ENCODE results near the gene SORBS1.
A peak's percentile ranks its signal among the peaks of the same experiment; 100 is the strongest.

SORBS1 gene

DNA sequence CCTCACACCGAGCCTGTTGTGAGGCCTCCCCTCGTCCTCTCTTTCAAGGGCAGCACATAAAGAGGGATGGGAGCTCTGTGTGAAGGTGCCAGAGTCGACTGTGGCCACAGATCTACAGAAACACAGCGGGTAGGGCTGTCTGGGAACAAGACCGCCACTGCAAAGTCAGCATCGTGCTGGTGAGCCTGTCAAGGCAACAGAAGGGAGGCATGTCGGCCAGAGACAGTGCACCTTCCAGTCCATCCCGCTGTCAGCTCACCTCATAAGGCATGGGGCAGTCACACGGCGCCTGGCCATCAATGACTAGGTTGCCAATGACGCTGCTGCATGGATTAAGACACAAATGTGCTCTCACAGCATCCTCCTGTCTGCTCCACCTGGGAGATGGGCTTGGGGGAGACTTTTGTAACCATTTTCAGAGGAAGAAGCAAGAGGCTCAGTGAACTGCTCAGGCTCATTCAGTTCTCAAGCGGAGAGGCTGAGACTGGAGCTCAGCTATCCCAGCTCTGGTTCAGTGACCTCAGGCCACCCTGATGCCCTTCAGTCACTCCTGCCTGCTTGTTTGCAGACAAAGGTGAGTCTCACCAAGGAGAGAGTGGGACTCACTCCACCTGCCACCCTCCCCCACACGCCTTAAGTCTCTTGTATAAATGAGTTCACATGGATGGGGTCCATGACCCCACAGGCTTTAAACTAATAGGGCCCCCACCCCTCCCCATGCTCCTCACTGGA is 125.5 kb downstream of the SORBS1 start:
- DNase-seq (ENCODE audit: low spot score), result no peak

- no peak for DNase-seq (ENCODE audit: low spot score)
These were observed 126.6 kb downstream of the SORBS1 start for GRCh38 chr10:95434583-95434982.

DNA sequence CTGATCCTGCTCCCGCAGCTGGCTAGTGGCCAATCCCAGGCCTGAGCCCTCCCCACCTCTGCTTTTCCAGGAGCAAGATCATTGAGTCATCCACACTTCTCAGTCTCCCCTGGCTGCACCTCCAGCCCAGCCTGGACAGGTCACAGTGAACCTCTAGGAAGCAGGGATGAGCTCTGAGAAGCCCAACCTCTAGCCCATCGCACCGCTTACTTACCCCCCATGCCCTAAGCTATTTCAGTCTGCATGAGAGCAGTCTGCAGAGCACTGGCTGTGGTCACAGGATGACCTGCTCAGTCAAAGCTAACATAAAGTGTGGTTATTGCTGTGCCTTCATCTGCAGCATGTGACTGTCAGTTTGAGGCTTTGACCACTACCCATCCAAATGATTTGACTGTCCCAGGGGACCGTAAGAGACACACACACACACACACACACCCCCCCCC is 129.2 kb downstream of the SORBS1 start:
- DNase-seq (ENCODE audit: low spot score), result no peak

DNA sequence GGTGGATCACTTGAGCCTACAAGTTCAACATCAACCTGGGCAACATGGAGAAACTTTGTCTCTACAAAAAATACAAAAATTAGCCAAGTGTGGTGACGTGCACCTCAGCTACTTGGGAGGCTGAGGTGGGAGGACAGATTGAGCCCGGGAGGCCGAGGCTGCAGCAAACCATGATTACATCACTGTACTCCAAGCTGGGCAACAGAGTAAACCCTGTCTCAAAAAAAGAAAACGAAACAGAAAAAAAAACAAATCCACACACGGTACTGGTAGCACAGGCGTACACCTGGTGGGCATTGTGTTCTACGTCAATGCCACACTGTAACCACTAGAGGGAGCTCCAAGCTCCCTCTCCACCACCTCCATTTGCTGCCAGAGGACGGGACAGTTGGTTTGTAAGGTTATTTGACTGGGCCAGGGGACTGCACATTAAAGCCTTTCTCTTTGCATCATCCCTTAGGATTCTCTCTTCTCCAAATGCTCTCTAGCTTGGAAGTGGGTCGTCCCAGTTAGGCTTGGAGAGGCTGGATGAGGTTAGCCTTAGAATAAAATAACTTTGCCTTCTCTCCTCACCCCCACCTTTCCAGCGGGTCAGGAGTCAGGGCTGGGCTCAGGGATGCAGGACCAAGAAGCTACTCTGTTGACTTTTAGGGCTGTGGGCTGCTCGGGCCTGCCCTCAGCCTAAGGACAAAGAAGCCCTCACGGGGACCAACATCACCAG is 130.8 kb downstream of the SORBS1 start:
- peak; percentile 49 for DNase-seq (ENCODE audit: low spot score)

GRCh38 chr10:95429639-95430038 is 131.5 kb downstream of the SORBS1 start:
- no peak for DNase-seq (ENCODE audit: low spot score)

DNA sequence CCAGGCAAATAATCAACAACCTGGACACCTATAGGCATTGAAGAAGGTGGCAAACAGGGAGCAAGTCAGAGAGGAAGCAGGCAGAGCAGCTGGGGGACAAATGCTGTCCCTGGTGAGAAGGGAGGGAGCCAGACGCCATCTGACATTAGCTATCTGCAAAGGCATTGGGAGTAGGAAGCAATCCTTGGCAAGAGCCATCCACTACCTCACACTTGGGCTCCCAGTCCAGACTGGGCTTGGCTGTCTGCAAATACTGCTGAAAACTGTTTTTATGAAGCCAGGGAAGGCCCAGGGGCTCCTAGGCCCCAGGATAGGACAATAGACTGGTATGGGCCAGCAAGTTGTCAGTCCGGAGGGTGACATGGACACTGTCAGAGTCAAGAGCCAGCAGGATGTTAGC is 132.5 kb downstream of the SORBS1 start:
- DNase-seq (ENCODE audit: low spot score), result no peak

GRCh38 chr10:95426482-95426881 is 134.7 kb downstream of the SORBS1 start:
- DNase-seq (ENCODE audit: low spot score), result no peak

GRCh38 chr10:95425592-95426465 is 135.3 kb downstream of the SORBS1 start:
- DNase-seq (ENCODE audit: low spot score), result no peak

DNA sequence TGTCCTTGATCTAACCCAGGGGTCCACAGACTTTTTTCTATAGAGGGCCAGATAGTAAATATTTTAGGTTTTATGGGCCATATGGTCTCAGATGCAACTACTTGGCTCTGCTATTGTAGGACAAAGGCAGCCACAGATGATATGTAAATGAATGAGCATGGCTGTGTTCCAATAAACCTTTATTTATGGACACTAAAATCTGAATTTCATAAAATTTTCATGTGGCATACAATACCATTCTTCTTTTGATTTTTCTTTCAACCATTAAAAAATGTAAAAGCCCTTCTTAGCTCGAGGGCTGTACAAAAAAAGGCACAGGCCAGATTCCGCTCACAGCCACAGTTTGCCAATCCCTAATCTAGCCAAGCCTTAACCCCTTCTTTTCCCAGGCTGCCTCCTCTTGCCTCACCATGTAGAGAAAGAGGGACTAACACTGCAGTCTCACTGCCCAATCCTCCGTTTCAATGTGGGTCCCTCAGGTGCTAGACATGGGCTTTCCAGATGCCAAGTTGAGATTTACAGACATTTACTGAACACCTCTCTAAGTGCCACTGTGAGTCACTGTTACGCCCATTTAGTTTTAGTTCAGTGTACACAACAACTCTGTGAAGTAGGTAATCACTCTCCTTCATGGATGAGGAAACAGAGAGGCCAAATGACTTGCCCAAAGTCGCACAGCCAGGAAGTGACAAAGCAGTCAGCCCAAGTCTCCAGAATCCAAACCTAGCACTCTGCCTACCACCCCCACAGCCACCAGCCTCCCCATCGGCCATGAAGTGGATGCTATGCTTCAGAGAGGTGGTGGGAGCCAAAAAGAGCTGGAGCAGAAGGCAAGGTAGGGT is 137.8 kb downstream of the SORBS1 start:
- DNase-seq (ENCODE audit: low spot score), result no peak

DNA sequence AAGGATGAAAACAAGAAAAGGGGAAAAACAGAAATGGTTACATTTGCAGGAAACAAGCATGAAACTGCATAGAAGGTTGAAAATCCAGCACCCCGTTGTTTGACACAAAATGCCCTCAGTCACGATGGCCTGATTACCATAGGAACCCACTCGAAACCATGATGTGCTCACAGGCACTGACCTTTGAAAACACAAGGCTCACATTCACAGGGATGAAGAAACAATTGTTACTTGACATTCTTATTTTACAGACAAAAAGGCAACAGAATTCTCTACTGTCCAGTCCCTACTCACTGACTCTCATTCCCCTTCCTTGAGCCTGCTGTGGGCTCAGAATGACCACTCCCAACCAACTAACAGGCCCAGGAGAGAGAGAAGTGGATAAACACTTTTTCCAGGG is 138.9 kb downstream of the SORBS1 start:
- DNase-seq (ENCODE audit: low spot score), result no peak

GRCh38 chr10:95421782-95422181 is 139.4 kb downstream of the SORBS1 start:
- DNase-seq (ENCODE audit: low spot score), result no peak

DNA sequence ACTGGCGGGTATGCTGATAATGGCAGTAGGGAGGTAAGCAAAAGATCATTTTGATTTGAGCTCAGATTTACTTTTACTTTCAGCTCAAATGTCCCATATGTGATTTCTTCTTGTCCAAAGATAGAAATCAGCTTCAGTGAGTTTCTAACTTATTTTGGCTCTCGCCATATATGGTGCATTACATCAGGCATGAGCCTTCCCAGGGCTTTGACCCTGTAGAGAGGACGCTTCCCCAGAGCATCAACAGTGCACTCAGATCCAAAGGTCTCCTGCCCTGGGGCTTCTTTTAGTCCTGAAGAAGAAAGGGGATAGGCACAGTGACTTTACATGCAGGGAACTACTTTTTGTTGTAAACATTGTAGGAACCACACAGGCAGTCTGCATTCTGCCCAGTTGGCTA is 141.8 kb downstream of the SORBS1 start:
- no peak for DNase-seq (ENCODE audit: low spot score)

DNA sequence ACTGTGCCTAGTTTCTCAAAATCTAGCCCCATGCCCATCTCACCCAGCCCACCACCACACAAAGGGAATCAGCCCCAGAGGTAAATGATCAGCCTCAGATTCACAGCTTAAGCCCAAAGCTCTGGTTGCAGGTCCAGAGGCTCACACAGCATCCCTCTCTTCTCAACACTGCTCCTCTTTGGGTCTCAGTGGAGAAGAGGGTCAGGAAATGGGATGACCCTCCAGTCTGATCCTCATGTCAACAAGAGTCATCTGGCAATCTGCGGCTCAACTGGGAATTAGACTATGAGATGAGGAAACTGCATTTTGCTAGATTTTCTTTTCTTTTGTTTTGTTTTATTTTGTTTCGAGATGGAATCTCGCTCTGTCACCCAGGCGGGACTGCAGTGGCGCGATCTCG is 144.2 kb downstream of the SORBS1 start:
- no peak for DNase-seq (ENCODE audit: low spot score)

DNA sequence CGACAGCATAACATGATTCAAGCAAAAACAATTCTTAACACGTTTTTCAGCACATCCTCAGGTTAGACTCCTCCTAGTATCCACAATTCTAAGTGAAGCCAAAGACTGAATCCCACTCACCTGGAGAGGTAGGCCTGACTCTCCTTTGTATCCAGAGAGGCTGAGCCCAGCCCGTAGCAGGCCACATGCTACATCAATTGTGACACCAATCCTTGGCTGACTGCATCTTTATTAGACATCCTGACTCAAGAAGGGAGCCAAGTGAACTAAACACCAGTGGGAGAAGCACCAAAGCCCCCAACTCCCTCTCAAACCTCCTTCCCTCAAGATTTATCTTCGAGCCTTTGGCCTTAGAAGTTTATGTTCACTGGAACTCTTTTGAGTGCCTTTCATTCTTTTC is 144.9 kb downstream of the SORBS1 start:
- DNase-seq (ENCODE audit: low spot score), result no peak

DNA sequence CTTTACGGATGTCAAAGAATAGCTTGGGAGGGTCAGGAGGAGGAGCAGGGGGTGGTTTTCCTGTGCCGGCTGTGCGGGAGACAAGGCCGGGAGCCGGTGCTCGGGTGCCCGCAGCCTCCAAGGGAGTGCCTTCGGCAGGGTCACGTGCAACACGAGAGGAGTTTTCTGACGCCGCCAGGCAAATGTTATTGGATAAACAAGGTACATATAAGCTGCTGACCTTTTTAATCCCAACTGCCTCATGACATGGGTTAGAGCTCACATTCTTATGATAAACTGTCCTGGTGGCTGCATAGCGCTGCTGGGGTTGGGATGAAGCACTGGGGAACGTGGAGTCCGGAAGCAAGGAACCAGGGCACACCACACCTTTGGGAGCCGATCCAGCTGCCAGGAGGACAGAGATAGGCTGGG is 145.5 kb downstream of the SORBS1 start:
- no peak for DNase-seq (ENCODE audit: low spot score)

GRCh38 chr10:95414844-95415485 is 146.2 kb downstream of the SORBS1 start:
- no peak for DNase-seq (ENCODE audit: low spot score)

DNA sequence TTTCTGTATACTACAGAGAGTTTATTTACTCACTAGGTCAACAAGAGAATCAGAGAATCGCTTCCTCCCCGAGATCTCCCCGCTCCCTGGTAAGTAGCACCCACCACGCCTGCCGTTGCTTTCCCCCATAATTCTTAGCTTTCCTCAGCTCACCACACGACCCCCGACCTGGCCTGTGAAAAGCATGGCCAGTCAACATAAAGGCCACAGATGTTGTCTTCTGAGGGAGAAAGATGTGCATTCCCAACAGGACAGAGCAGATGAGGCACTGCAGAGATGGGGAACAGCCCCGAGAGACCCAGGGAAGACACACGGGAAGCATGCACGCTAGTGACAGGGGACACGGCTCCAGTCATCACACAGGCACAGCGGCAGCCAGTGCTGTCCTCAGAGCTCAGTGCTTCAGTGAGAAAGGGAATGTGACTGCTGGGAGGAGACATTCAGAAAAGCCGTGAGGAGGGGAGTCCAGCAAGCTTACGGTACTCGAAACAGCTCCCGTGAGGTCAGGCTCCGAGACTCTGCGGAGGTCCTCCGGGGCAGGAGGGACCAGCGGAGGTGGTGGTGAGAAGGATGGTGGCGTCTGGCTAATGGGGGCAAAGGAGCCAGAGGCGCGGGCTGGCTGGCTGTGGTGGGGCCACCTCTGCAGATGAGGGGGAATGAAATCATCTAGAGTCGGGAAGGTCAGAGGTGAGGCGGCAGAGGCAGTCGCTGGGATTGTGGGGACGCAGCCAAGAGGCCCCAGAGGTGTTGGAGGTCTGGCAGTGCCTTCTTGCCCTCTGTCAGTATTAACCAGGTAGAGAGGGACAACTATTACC is 146.9 kb downstream of the SORBS1 start:
- DNase-seq (ENCODE audit: low spot score), result no peak

DNA sequence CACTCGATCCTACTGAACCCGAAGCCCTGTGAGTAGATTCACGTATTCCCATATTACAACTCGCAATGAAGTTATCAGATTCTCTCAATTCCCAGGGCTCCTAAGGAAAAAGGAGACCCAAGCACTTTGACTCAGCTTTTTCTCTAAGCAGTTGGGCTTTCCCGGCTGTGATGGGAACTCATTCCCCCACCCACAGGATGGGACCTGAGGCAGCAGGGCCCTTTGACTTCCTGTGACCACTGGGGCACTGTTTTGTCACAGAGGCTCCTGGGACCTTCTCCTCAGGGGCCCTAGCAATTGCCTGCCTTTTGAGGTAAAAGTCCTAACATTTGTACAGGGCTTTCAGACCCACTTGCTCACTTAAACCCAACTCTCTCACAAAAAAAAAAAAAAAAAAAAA is 147.6 kb downstream of the SORBS1 start:
- no peak for DNase-seq (ENCODE audit: low spot score)

DNA sequence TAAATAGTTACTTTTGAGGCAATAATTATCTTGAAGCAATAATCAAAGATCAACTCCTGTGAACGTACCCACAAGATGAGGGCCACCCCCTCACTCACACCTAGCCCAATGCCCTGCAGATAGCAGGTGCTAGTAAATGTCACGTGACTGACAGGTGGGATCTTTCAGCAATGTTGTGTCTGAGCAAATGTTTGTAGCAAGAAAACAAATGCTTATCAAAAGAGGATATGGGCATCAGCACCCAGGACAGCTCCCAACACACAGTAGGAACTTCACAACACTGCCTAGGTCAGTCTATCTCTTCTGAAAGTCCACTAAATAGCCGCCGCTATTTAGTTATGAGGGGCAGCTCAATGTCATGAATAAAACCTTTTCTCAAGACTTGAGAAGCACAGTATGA is 149.5 kb downstream of the SORBS1 start:
- no peak for DNase-seq (ENCODE audit: low spot score)
